Lung (tissue), 12 donors: Measurements from ENCODE around the gene BRI3BP. TPM values are rescaled to one million over a fixed set of nuclear protein-coding genes. Genes with fewer than 3 reads are reported as not detected.

Experiments used
- ATAC-seq: fragments of 200-7000 bp; cut with Tn5 transposase; one replicate; pipeline ENCODE4 v1.9.1; 2020; ENCODE audit warnings: moderate number of reproducible peaks; ENCODE audit not compliant: insufficient read depth, low FRiP score
- DNase-seq, 3 donors: peaks; one replicate each; pipeline ENCODE4 v3.0.0-alpha.2; 2013 to 2017
- H3K27ac ChIP-seq, 2 donors: one replicate each; pipeline ENCODE4 v1.5.1; 2013; ENCODE audit warnings: mild to moderate bottlenecking in 2 of 2, moderate library complexity in 2 of 2, control low read depth in 1 of 2, inconsistent platforms in 1 of 2, low read depth in 1 of 2, low read length in 1 of 2
- H3K27me3 ChIP-seq, 3 donors: one replicate each; pipeline ENCODE4 v1.5.1; 2013; ENCODE audit warnings: low read length in 2 of 3; ENCODE audit not compliant: control insufficient read depth in 3 of 3, insufficient read depth in 3 of 3
- H3K36me3 ChIP-seq, 4 donors: one replicate each; pipeline ENCODE4 v1.5.1; 2013; ENCODE audit warnings: low read length in 4 of 4, mild to moderate bottlenecking in 1 of 4, moderate library complexity in 1 of 4; ENCODE audit not compliant: control insufficient read depth in 4 of 4, insufficient read depth in 4 of 4
- H3K4me1 ChIP-seq, 5 donors: one replicate each; pipeline ENCODE4 v1.5.1; 2013; ENCODE audit warnings: low read length in 5 of 5, mild to moderate bottlenecking in 2 of 5, moderate library complexity in 1 of 5; ENCODE audit not compliant: control insufficient read depth in 5 of 5, insufficient read depth in 5 of 5
- H3K4me3 ChIP-seq: one replicate; pipeline ENCODE4 v1.5.1; 2013; ENCODE audit warnings: mild to moderate bottlenecking, control low read depth, moderate library complexity
- H3K9ac ChIP-seq, 2 donors: one replicate each; pipeline ENCODE4 v1.5.1; 2013; ENCODE audit warnings: low read length in 2 of 2, control low read depth in 1 of 2; ENCODE audit not compliant: insufficient read depth in 1 of 2
- H3K9me3 ChIP-seq, 4 donors: one replicate each; pipeline ENCODE4 v1.5.1; 2013; ENCODE audit warnings: low read length in 3 of 4, mild to moderate bottlenecking in 1 of 4, moderate library complexity in 1 of 4; ENCODE audit not compliant: control insufficient read depth in 4 of 4, insufficient read depth in 3 of 4
- WGBS, 2 donors: extraction: QIAGEN DNeasy Blood & Tissue Kit; methylation state at CpG; one replicate each; pipeline ENCODE4 v1.1.7; 2013; 5-methylcytosine and 5-hydroxymethylcytosine counted together
- polyA plus RNA-seq, 2 donors: library from polyadenylated mRNA; stranded (reverse); fragments of 200-250 nt; gene quantifications; one replicate each; pipeline ENCODE4 v1.2.1, GENCODE V29; 2013
- total RNA-seq, 2 donors: library from RNA; depleted of rRNA in 1 of 2; stranded (reverse); fragments of >200 nt in 1 of 2; gene quantifications; one replicate each; pipeline ENCODE4 v1.2.1, GENCODE V29; 2014 to 2021
- TF ChIP-seq, protein P1 (sequence below): IDR thresholded peaks from 2 replicates; pipeline ENCODE4 v1.5.1; 2012; ENCODE audit warnings: mild to moderate bottlenecking; ENCODE audit errors: control extremely low read depth, extremely low read depth
- donor health status: control.
- donor health status: control.
- donor health status: Bipolar disorder and iron deficiency.
- donor health status: healthy.
- donor health status: DM: yes; HTN: yes; CAD: no.

BRI3BP gene
- total and polyA plus RNA-seq, 4 donors, result 2.3 to 9.5 (median 5.5) TPM

DNA sequence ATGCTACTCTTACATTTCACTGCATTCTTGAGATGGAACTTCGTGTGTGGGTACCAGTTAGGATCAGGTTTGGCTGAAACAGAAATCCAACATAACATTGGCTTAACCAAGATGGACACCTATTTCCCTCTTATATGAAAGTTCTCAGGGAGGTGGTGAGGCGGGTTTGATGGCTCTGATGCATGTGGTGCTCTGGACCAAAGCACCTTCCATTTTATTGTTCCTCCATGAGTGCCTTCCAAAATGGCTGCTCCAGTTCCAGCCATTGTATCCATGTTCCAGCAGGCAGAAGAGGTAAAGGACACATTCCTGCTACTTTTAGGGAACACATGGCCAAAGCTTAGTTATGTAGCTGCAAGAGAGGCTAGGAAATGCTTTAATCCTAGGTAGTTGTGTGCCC is 29.6 kb downstream of the BRI3BP start:
- Histone ChIP-seq H3K9ac (no peak overlapping the region), H3K4me1 (no peaks in the 10 kb centered on the region), H3K27me3 (no peaks in the 10 kb centered on the region), H3K4me3 (no peak overlapping the region), H3K9me3 (peaks cover 0 to 3% (median 1%) of the 10 kb centered on the region in 4 donors), H3K27ac (no peak overlapping the region), H3K36me3 (peaks cover 0 to 5% (median 0%) of the 10 kb centered on the region in 4 donors)
- TF ChIP-seq, protein P1, sequence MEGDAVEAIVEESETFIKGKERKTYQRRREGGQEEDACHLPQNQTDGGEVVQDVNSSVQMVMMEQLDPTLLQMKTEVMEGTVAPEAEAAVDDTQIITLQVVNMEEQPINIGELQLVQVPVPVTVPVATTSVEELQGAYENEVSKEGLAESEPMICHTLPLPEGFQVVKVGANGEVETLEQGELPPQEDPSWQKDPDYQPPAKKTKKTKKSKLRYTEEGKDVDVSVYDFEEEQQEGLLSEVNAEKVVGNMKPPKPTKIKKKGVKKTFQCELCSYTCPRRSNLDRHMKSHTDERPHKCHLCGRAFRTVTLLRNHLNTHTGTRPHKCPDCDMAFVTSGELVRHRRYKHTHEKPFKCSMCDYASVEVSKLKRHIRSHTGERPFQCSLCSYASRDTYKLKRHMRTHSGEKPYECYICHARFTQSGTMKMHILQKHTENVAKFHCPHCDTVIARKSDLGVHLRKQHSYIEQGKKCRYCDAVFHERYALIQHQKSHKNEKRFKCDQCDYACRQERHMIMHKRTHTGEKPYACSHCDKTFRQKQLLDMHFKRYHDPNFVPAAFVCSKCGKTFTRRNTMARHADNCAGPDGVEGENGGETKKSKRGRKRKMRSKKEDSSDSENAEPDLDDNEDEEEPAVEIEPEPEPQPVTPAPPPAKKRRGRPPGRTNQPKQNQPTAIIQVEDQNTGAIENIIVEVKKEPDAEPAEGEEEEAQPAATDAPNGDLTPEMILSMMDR, result no peak
- DNase-seq, result no peak
- WGBS, 2 donors, result 98 to 99% methylated on average over 2 of the region's 2 CpGs
- no peak for ATAC-seq

DNA sequence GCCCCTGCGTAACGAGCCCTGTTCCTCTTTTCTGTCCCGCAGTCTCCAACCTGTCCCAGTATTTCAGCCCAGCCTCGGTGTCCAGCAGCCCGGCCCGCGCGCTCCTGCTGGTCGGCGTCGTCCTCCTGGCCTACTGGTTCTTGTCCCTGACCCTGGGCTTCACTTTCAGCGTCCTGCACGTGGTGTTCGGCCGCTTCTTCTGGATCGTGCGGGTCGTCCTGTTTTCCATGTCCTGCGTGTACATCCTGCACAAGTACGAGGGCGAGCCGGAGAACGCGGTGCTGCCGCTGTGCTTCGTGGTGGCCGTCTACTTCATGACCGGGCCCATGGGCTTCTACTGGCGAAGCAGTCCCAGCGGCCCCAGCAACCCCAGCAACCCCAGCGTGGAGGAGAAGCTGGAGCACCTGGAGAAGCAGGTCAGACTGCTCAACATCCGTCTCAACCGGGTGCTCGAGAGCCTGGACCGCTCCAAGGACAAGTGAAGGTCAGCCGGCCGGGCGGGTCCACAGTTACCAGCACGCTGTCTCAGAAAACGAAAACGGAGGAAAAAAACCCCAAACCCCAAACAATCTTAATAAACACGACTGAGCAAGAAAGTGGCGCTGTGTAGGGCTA is 31.6 kb downstream of the BRI3BP start:
- Histone ChIP-seq H3K27me3 (no peaks in the 10 kb centered on the region), H3K9ac (no peak overlapping the region), H3K36me3 (peaks cover 0 to 5% (median 1%) of the 10 kb centered on the region in 4 donors), H3K4me3 (no peak overlapping the region), H3K9me3 (peaks cover 0 to 3% (median 1%) of the 10 kb centered on the region in 4 donors), H3K27ac (no peak overlapping the region), H3K4me1 (no peaks in the 10 kb centered on the region)
- 94 to 95% methylated on average over 43 of the region's 43 CpGs for WGBS, 2 donors
- ATAC-seq, result no peak
- no peak for DNase-seq
- TF ChIP-seq, protein P1, result no peak

DNA sequence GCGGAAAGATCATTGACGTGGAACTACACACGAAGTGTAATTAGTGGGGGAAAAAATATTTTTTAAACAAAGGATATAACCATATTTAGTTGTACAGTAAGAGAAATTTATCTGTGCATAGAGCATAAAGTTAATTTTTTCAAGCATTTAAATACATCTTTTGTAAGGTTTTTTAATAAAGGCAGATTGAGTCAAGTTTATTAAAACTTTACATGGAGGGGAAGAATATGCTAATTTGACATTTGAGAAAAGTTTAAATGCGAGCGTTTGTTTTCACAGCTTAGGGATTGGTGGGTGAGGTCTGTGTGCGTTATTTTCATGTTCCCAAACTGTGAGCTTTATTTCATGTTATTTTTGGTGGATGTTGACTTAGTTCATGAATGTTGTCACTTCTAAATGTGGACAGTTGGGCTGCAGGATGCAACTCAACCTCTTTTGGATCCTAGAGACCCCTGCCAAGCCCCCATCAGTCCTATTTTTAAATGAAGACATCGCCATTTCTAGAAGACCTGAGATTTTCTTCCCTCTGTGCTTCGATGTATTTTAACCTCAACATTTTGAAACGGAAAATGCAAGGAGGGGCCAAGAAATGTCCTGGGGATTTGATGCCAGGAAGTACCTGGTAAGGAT is 32.3 kb downstream of the BRI3BP start:
- no peak overlapping the region for H3K4me3 ChIP-seq
- H3K9ac ChIP-seq, result no peak overlapping the region
- no peak for ATAC-seq
- H3K27ac ChIP-seq, result no peak overlapping the region
- DNase-seq, result no peak
- WGBS, 2 donors, result 91 to 94% methylated on average over 9 of the region's 9 CpGs
- TF ChIP-seq, protein P1, result no peak
- peaks cover 0 to 5% (median 1%) of the 10 kb centered on the region in 4 donors for H3K36me3 ChIP-seq
- H3K9me3 ChIP-seq, result peaks cover 0 to 3% (median 1%) of the 10 kb centered on the region in 4 donors
- no peaks in the 10 kb centered on the region for H3K4me1 ChIP-seq
- no peaks in the 10 kb centered on the region for H3K27me3 ChIP-seq
